Stimulated activated CD4-positive, alpha-beta T cell treated with anti-CD3 and anti-CD28 coated beads, Interleukin-1b, Interleukin-23, amount 100 ng/mL, for 1 hour (primary cell): ENCODE results near the gene KIF26B.
"Not testable (repeated sequence)": the region's sequence is repeated elsewhere in the genome, so short reads cannot be mapped to it uniquely, and the experiment has no call there.

Experiments used
- DNase-seq, 2 donors: peaks; one replicate each; pipeline ENCODE4 v3.0.0-alpha.2; 2020; ENCODE audit warnings: low read depth in 2 of 2

KIF26B gene

GRCh38 chr1:245323765-245324164 lies 169.0 kb downstream of the KIF26B start:
- not testable (repeated sequence) for DNase-seq

GRCh38 chr1:245325922-245326795 lies 171.4 kb downstream of the KIF26B start:
- no peak for DNase-seq

GRCh38 chr1:245327360-245327759 lies 172.6 kb downstream of the KIF26B start:
- no peak for DNase-seq

- DNase-seq, result no peak
These were observed 173.1 kb downstream of the KIF26B start for GRCh38 chr1:245327842-245328241.

- DNase-seq, result no peak
These were observed 176.2 kb downstream of the KIF26B start for GRCh38 chr1:245330951-245331350.

GRCh38 chr1:245332085-245332484 lies 177.3 kb downstream of the KIF26B start:
- no peak for DNase-seq

- DNase-seq, result no peak
These were observed 177.7 kb downstream of the KIF26B start for GRCh38 chr1:245332513-245332912.

- DNase-seq, result no peak
These were observed 179.4 kb downstream of the KIF26B start for GRCh38 chr1:245334235-245334634.

- no peak for DNase-seq
These were observed 180.2 kb downstream of the KIF26B start for GRCh38 chr1:245334827-245335490.

GRCh38 chr1:245335684-245336083 lies 180.9 kb downstream of the KIF26B start:
- DNase-seq, result not testable (repeated sequence)

- no peak for DNase-seq
These were observed 181.6 kb downstream of the KIF26B start for GRCh38 chr1:245336149-245336983.

GRCh38 chr1:245336984-245337355 lies 182.2 kb downstream of the KIF26B start:
- not testable (repeated sequence) for DNase-seq

- no peak for DNase-seq
These were observed 183.2 kb downstream of the KIF26B start for GRCh38 chr1:245337829-245338484.

GRCh38 chr1:245338485-245338877 lies 183.7 kb downstream of the KIF26B start:
- no peak for DNase-seq

- DNase-seq, result no peak
These were observed 187.0 kb downstream of the KIF26B start for GRCh38 chr1:245341743-245342142.

GRCh38 chr1:245345191-245345884 lies 190.6 kb downstream of the KIF26B start:
- DNase-seq, result no peak

GRCh38 chr1:245348626-245349025 lies 193.8 kb downstream of the KIF26B start:
- no peak for DNase-seq

GRCh38 chr1:245353411-245353810 lies 198.6 kb downstream of the KIF26B start:
- DNase-seq, result no peak

GRCh38 chr1:245353915-245354775 lies 199.4 kb downstream of the KIF26B start:
- no peak for DNase-seq
